SK-N-SH treated with all-trans-retinoic acid at 6 μM for 48 hours (cell line): ENCODE results near the gene KCND2.

ENCODE experiments used
- ATAC-seq: fragments of 200-7000 bp; cut with Tn5 transposase; 3 replicates; pipeline ENCODE4 v1.9.1; 2020; ENCODE audit warnings: mild to moderate bottlenecking, moderate library complexity
- ARNTL ChIP-seq: fragments of 450-650 bp; formaldehyde crosslinking; IDR thresholded peaks from 2 replicates; pipeline ENCODE4 v1.5.0; 2020; ENCODE audit warnings: low read depth, mild to moderate bottlenecking, moderate library complexity, borderline replicate concordance
- BACH2 ChIP-seq: fragments of 250-450 bp; sonication (Bioruptor Pico); IDR thresholded peaks from 2 replicates; pipeline ENCODE4 v1.9.0; 2021; ENCODE audit warnings: mild to moderate bottlenecking, borderline replicate concordance
- CREB5 ChIP-seq: fragments of 250-450 bp; sonication (Bioruptor Pico); IDR thresholded peaks from 2 replicates; pipeline ENCODE4 v1.5.1; 2020; ENCODE audit warnings: low read depth, mild to moderate bottlenecking, moderate library complexity
- CSDC2 ChIP-seq: fragments of 250-450 bp; sonication (Bioruptor Pico); IDR thresholded peaks from 2 replicates; pipeline ENCODE4 v1.5.0; 2020; ENCODE audit warnings: mild to moderate bottlenecking, moderate library complexity
- ESRRG ChIP-seq: fragments of 250-450 bp; sonication (Bioruptor Pico); IDR thresholded peaks from 2 replicates; pipeline ENCODE4 v1.6.1; 2021; ENCODE audit warnings: mild to moderate bottlenecking
- GLIS3 ChIP-seq: fragments of 250-450 bp; sonication (Bioruptor Pico); IDR thresholded peaks from 2 replicates; pipeline ENCODE4 v1.5.0; 2020; ENCODE audit warnings: mild to moderate bottlenecking, moderate library complexity
- ISL1 ChIP-seq: fragments of 250-450 bp; sonication (Bioruptor Pico); IDR thresholded peaks from 2 replicates; pipeline ENCODE4 v2.1.2; 2022; ENCODE audit warnings: mild to moderate bottlenecking, moderate library complexity
- OSR1 ChIP-seq: fragments of 250-450 bp; sonication (Bioruptor Pico); IDR thresholded peaks from 2 replicates; pipeline ENCODE4 v1.8.0; 2022; ENCODE audit warnings: moderate library complexity, mild to moderate bottlenecking, inconsistent platforms
- PATZ1 ChIP-seq: fragments of 250-450 bp; sonication (Bioruptor Pico); IDR thresholded peaks from 2 replicates; pipeline ENCODE4 v1.8.0; 2020; ENCODE audit warnings: mild to moderate bottlenecking, moderate library complexity, borderline replicate concordance
- PPARA ChIP-seq: fragments of 250-450 bp; sonication (Bioruptor Pico); IDR thresholded peaks from 2 replicates; pipeline ENCODE4 v1.5.0; 2020; ENCODE audit warnings: mild to moderate bottlenecking, borderline replicate concordance
- SNAI2 ChIP-seq: fragments of 250-450 bp; sonication (Bioruptor Pico); IDR thresholded peaks from 2 replicates; pipeline ENCODE4 v1.5.0; 2020; ENCODE audit warnings: mild to moderate bottlenecking, moderate library complexity
- TOX ChIP-seq: fragments of 250-450 bp; sonication (Bioruptor Pico); IDR thresholded peaks from 2 replicates; pipeline ENCODE4 v1.8.0; 2021; ENCODE audit warnings: mild to moderate bottlenecking, moderate library complexity, borderline replicate concordance
- ZC3H10 ChIP-seq: fragments of 250-450 bp; sonication (Bioruptor Pico); IDR thresholded peaks from 2 replicates; pipeline ENCODE4 v1.5.1; 2021; ENCODE audit warnings: mild to moderate bottlenecking, moderate library complexity
- ZFP3 ChIP-seq: fragments of 250-450 bp; sonication (Bioruptor Pico); IDR thresholded peaks from 2 replicates; pipeline ENCODE4 v1.5.0; 2020; ENCODE audit warnings: mild to moderate bottlenecking, moderate library complexity
- ZFP30 ChIP-seq: fragments of 450-650 bp; formaldehyde crosslinking; IDR thresholded peaks from 2 replicates; pipeline ENCODE4 v1.5.0; 2022; ENCODE audit warnings: mild to moderate bottlenecking, moderate library complexity
- ZNF565 ChIP-seq: fragments of 450-650 bp; formaldehyde crosslinking; conservative IDR thresholded peaks from 2 replicates; pipeline ENCODE4 v1.5.0; 2020; ENCODE audit warnings: low read depth, mild to moderate bottlenecking, moderate library complexity
- ZNF70 ChIP-seq: fragments of 450-650 bp; formaldehyde crosslinking; IDR thresholded peaks from 2 replicates; pipeline ENCODE4 v1.5.0; 2020; ENCODE audit warnings: mild to moderate bottlenecking, moderate library complexity
- ZNF8 ChIP-seq: fragments of 450-650 bp; formaldehyde crosslinking; IDR thresholded peaks from 2 replicates; pipeline ENCODE4 v1.5.0; 2020; ENCODE audit warnings: mild to moderate bottlenecking, moderate library complexity
- TF ChIP-seq, protein P1 (sequence below): fragments of 250-450 bp; sonication (Bioruptor Pico); IDR thresholded peaks from 2 replicates; pipeline ENCODE4 v1.8.0; 2021; ENCODE audit warnings: low read depth, mild to moderate bottlenecking, moderate library complexity, borderline replicate concordance
- TF ChIP-seq, protein P2 (sequence below): fragments of 250-450 bp; sonication (Bioruptor Pico); IDR thresholded peaks from 2 replicates; pipeline ENCODE4 v1.5.1; 2021; ENCODE audit warnings: mild to moderate bottlenecking, moderate library complexity

The KCND2 gene

DNA sequence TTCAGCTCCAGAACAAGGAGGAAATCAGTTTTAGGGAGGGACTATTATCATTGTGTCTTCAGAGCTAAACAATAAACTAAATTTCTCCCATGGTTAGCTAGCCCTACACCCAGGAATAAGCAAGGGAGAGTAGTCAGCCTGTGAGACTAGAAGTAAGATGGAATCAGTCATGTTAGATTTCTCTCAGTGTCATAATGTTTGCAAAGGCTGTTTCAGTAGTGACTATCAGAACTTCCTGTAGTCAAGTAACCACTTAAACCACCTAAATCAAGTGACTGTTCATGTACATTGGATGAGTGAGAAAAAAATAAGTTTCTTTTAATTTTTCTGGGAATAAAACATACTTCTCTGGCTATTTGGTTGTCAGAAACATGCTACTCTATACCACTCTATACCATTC is 121.6 kb downstream of the KCND2 start:
- no peak for ATAC-seq
- TF ChIP-seq CSDC2 (CRISPR knock-in tag) (no peak), ARNTL (CRISPR knock-in tag) (no peak)

DNA sequence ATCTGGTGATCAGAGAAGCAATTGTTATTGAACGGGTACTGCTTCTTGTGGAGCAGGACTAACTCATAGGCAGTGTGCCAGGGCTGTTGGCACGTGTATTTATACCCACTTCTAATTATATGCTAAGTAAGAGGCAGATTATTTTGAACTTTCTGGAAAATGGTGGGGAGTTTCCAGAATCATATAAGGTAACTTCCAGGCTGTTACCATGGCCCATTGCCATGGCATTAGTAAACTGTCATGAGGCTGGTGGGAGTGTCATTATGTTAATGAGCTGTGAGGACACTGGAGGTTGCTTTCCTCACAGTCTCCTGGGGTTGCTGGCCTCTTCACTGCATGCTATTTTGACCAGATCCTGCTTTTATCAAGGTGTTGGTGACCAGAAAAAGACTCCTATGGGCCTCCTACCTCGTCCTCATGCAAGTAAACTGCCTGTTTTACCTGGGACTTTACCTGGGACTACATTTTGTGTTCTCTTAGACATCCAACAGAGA is 122.6 kb downstream of the KCND2 start:
- TF ChIP-seq GLIS3 (CRISPR knock-in tag) (no peak), ESRRG (no peak), ZFP30 (CRISPR knock-in tag) (no peak), OSR1 (CRISPR knock-in tag) (no peak), SNAI2 (CRISPR knock-in tag) (no peak), ISL1 (CRISPR knock-in tag) (no peak), PATZ1 (CRISPR knock-in tag) (no peak), ARNTL (CRISPR knock-in tag) (no peak), PPARA (CRISPR knock-in tag) (no peak), CSDC2 (CRISPR knock-in tag) (no peak), TOX (CRISPR knock-in tag) (no peak), ZNF565 (CRISPR knock-in tag) (no peak), BACH2 (CRISPR knock-in tag) (no peak), CREB5 (CRISPR knock-in tag) (no peak), ZNF70 (CRISPR knock-in tag) (no peak), ZFP3 (CRISPR knock-in tag) (no peak), ZNF8 (CRISPR knock-in tag) (no peak), ZC3H10 (CRISPR knock-in tag) (no peak)
- TF ChIP-seq, protein P1, sequence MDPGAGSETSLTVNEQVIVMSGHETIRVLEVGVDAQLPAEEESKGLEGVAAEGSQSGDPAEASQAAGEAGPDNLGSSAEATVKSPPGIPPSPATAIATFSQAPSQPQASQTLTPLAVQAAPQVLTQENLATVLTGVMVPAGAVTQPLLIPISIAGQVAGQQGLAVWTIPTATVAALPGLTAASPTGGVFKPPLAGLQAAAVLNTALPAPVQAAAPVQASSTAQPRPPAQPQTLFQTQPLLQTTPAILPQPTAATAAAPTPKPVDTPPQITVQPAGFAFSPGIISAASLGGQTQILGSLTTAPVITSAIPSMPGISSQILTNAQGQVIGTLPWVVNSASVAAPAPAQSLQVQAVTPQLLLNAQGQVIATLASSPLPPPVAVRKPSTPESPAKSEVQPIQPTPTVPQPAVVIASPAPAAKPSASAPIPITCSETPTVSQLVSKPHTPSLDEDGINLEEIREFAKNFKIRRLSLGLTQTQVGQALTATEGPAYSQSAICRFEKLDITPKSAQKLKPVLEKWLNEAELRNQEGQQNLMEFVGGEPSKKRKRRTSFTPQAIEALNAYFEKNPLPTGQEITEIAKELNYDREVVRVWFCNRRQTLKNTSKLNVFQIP (CRISPR knock-in tag) = no peak
- TF ChIP-seq, protein P2, sequence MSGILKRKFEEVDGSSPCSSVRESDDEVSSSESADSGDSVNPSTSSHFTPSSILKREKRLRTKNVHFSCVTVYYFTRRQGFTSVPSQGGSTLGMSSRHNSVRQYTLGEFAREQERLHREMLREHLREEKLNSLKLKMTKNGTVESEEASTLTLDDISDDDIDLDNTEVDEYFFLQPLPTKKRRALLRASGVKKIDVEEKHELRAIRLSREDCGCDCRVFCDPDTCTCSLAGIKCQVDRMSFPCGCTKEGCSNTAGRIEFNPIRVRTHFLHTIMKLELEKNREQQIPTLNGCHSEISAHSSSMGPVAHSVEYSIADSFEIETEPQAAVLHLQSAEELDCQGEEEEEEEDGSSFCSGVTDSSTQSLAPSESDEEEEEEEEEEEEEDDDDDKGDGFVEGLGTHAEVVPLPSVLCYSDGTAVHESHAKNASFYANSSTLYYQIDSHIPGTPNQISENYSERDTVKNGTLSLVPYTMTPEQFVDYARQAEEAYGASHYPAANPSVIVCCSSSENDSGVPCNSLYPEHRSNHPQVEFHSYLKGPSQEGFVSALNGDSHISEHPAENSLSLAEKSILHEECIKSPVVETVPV (CRISPR knock-in tag) = no peak
- TF ChIP-seq, all 23 proteins: peak for 0
- no peak for ATAC-seq

DNA sequence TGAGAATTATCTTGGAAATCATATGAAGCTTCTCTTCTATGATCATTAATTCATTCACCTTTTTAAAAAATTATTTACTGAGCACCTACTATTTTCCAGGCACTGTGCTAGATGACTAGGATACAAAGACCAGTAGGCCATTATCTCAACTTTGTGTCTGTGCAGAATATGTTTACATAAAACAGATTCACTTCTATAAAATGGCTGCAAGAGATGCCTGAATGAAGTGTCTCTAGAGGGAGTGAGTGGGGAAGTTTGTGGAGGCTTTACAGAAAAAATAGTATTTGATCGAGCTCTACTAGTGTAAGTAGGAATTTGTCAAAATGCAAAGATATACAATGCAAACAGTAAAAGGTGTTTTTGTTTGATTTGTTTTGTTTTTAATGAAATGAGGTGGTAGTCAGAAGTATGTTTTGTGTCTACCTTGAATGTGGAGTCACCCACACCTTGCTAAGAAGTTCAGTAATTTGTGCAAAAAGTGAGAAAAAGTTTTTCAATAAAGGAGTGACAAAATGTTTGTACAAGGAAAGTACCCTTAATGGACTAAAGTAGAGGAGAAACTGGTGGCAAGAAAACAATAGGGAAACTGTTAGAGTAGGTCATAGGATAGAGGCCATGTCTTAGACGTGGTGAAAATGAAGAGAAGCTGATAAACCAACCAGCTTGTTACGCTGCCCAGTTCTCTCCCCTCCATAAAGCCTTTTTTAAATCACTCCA is 125.5 kb downstream of the KCND2 start:
- TF ChIP-seq ZFP30 (CRISPR knock-in tag) (no peak), CREB5 (CRISPR knock-in tag) (no peak), ZC3H10 (CRISPR knock-in tag) (no peak), ARNTL (CRISPR knock-in tag) (no peak), SNAI2 (CRISPR knock-in tag) (no peak)
- ATAC-seq = no peak
